ENCODE data around the gene KREMEN1. TPM values are rescaled to one million over a fixed set of nuclear protein-coding genes. Genes with fewer than 3 reads are reported as not detected.
A peak's percentile ranks its signal among the peaks of the same experiment; 100 is the strongest.

Gene KREMEN1
- total and polyA plus RNA-seq, 7 donors: 7.7 to 68.2 (median 17.5) TPM

GRCh38 chr22:29060931-29061330 lies 11.9 kb upstream of the KREMEN1 start:
- no peak for TF ChIP-seq CTCF (IDR thresholded peaks at IDR 0.05)
- no peak overlapping the region for H3K4me3 ChIP-seq
- ATAC-seq (no peak), DNase-seq (no peak)
- WGBS, 3 donors: 73 to 77% (median 76%) methylated on average over 7 of the region's 7 CpGs
- peaks cover 28% of the 10 kb centered on the region for H3K4me1 ChIP-seq
- intact Hi-C loops (cut with DNase I): loop anchor here in 1 of 2 donors (10.0 kb wide), 1 partner anchor 184 kb away; no protein-coding TSS in a partner anchor
- H3K27ac ChIP-seq: no peak overlapping the region
- H3K27me3 ChIP-seq (ENCODE audit: insufficient read depth in 3 of 3, low read length in 2 of 3): no peaks in the 10 kb centered on the region
- no peaks in the 10 kb centered on the region for H3K36me3 ChIP-seq (ENCODE audit: insufficient read depth in 1 of 2, low read depth in 1 of 2)
- H3K9me3 ChIP-seq: no peaks in the 10 kb centered on the region

GRCh38 chr22:29061773-29062172 lies 11.1 kb upstream of the KREMEN1 start, which contains the start of gene C22orf31:
C22orf31 (minus strand) TSS chr22:29061831; CDS start chr22:29061792, 39 bp downstream.
- Histone ChIP-seq H3K4me1 (peaks cover 30% of the 10 kb centered on the region), H3K27ac (no peak within 1 kb of the TSS), H3K36me3 (ENCODE audit: insufficient read depth in 1 of 2, low read depth in 1 of 2) (no peaks in the 10 kb centered on the region), H3K27me3 (ENCODE audit: insufficient read depth in 3 of 3, low read length in 2 of 3) (no peaks in the 10 kb centered on the region), H3K9me3 (no peaks in the 10 kb centered on the region), H3K4me3 (no peak within 1 kb of the TSS)
- TF ChIP-seq CTCF (IDR thresholded peaks at IDR 0.05): no peak
- intact Hi-C loops (cut with DNase I): loop anchor here in 1 of 2 donors (10.0 kb wide), 1 partner anchor 183 kb away; no protein-coding TSS in a partner anchor
- WGBS, 3 donors: 81 to 90% (median 87%) methylated on average over 2 of the region's 2 CpGs
- DNase-seq (no peak), ATAC-seq (no peak)

GRCh38 chr22:29062286-29062821 lies 10.5 kb upstream of the KREMEN1 start:
- H3K36me3 ChIP-seq (ENCODE audit: insufficient read depth in 1 of 2, low read depth in 1 of 2): no peaks in the 10 kb centered on the region
- no peak for TF ChIP-seq CTCF (IDR thresholded peaks at IDR 0.05)
- no peak overlapping the region for H3K27ac ChIP-seq
- WGBS, 3 donors: 27 to 47% (median 27%) methylated on average over 8 of the region's 8 CpGs
- peaks cover 30% of the 10 kb centered on the region for H3K4me1 ChIP-seq
- no peak overlapping the region for H3K4me3 ChIP-seq
- ATAC-seq (peak in 3 of 4 donors; percentile 27 to 41 (median 36)), DNase-seq (no peak)
- H3K9me3 ChIP-seq: no peaks in the 10 kb centered on the region
- H3K27me3 ChIP-seq (ENCODE audit: insufficient read depth in 3 of 3, low read length in 2 of 3): no peaks in the 10 kb centered on the region
- intact Hi-C loops (cut with DNase I): loop anchor here in 1 of 2 donors (10.0 kb wide), 1 partner anchor 182 kb away; no protein-coding TSS in a partner anchor

GRCh38 chr22:29065468-29066190 lies 7.2 kb upstream of the KREMEN1 start:
- no peaks in the 10 kb centered on the region for H3K36me3 ChIP-seq (ENCODE audit: insufficient read depth in 1 of 2, low read depth in 1 of 2)
- no peak for TF ChIP-seq CTCF (IDR thresholded peaks at IDR 0.05)
- H3K9me3 ChIP-seq: no peaks in the 10 kb centered on the region
- H3K27me3 ChIP-seq (ENCODE audit: insufficient read depth in 3 of 3, low read length in 2 of 3): no peaks in the 10 kb centered on the region
- ATAC-seq (no peak), DNase-seq (no peak)
- H3K4me3 ChIP-seq: no peak overlapping the region
- WGBS, 3 donors: 33 to 43% (median 39%) methylated on average over 7 of the region's 7 CpGs
- H3K27ac ChIP-seq: no peak overlapping the region
- intact Hi-C loops (cut with DNase I): loop anchor here in 1 of 2 donors (10.0 kb wide), 1 partner anchor 179 kb away; no protein-coding TSS in a partner anchor
- peaks cover 38% of the 10 kb centered on the region for H3K4me1 ChIP-seq
